ENCODE measurements around the gene TRIM28. TPM values are rescaled to one million over a fixed set of nuclear protein-coding genes. Genes with fewer than 3 reads are reported as not detected.

Gene TRIM28
- total and polyA plus RNA-seq, 9 of the 15 experiments (the other 6 are each of a cell fraction or from before 2014, with no cell fraction given) = 12.1 to 797 (median 490) TPM

- no peak for TF ChIP-seq ZNF431 (CRISPR knock-in tag; IDR thresholded peaks at IDR 0.05)
- TF ChIP-seq GATAD2B (IDR thresholded peaks at IDR 0.05; ENCODE audit: borderline replicate concordance) = no peak
- TF ChIP-seq, protein P1, sequence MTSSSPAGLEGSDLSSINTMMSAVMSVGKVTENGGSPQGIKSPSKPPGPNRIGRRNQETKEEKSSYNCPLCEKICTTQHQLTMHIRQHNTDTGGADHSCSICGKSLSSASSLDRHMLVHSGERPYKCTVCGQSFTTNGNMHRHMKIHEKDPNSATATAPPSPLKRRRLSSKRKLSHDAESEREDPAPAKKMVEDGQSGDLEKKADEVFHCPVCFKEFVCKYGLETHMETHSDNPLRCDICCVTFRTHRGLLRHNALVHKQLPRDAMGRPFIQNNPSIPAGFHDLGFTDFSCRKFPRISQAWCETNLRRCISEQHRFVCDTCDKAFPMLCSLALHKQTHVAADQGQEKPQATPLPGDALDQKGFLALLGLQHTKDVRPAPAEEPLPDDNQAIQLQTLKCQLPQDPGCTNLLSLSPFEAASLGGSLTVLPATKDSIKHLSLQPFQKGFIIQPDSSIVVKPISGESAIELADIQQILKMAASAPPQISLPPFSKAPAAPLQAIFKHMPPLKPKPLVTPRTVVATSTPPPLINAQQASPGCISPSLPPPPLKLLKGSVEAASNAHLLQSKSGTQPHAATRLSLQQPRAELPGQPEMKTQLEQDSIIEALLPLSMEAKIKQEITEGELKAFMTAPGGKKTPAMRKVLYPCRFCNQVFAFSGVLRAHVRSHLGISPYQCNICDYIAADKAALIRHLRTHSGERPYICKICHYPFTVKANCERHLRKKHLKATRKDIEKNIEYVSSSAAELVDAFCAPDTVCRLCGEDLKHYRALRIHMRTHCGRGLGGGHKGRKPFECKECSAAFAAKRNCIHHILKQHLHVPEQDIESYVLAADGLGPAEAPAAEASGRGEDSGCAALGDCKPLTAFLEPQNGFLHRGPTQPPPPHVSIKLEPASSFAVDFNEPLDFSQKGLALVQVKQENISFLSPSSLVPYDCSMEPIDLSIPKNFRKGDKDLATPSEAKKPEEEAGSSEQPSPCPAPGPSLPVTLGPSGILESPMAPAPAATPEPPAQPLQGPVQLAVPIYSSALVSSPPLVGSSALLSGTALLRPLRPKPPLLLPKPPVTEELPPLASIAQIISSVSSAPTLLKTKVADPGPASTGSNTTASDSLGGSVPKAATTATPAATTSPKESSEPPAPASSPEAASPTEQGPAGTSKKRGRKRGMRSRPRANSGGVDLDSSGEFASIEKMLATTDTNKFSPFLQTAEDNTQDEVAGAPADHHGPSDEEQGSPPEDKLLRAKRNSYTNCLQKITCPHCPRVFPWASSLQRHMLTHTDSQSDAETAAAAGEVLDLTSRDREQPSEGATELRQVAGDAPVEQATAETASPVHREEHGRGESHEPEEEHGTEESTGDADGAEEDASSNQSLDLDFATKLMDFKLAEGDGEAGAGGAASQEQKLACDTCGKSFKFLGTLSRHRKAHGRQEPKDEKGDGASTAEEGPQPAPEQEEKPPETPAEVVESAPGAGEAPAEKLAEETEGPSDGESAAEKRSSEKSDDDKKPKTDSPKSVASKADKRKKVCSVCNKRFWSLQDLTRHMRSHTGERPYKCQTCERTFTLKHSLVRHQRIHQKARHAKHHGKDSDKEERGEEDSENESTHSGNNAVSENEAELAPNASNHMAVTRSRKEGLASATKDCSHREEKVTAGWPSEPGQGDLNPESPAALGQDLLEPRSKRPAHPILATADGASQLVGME (CRISPR knock-in tag; IDR thresholded peaks at IDR 0.05) = no peak
- TF ChIP-seq ZNF785 (CRISPR knock-in tag; IDR thresholded peaks at IDR 0.05) = no peak
- TF ChIP-seq, protein P2, sequence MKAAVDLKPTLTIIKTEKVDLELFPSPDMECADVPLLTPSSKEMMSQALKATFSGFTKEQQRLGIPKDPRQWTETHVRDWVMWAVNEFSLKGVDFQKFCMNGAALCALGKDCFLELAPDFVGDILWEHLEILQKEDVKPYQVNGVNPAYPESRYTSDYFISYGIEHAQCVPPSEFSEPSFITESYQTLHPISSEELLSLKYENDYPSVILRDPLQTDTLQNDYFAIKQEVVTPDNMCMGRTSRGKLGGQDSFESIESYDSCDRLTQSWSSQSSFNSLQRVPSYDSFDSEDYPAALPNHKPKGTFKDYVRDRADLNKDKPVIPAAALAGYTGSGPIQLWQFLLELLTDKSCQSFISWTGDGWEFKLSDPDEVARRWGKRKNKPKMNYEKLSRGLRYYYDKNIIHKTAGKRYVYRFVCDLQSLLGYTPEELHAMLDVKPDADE (conservative IDR thresholded peaks at IDR 0.05; ENCODE audit: control insufficient read depth, low read depth, low read length) = no peak
- TF ChIP-seq XRCC5 (IDR thresholded peaks at IDR 0.05; ENCODE audit: low read depth, low read length) = 0 out of 2 replicates have a peak, but pooled peaks have one; percentile 11
- no peak for TF ChIP-seq PCBP1 (IDR thresholded peaks at IDR 0.05; ENCODE audit: low read depth, low read length, poor library complexity, severe bottlenecking)
- no peak for TF ChIP-seq ZNF561 (CRISPR knock-in tag; conservative IDR thresholded peaks at IDR 0.05)
- no peak for TF ChIP-seq ZNF696 (CRISPR knock-in tag; conservative IDR thresholded peaks at IDR 0.05)
- no peak for TF ChIP-seq E4F1 (CRISPR knock-in tag; IDR thresholded peaks at IDR 0.05; ENCODE audit: borderline replicate concordance)
- TF ChIP-seq EP300 (IDR thresholded peaks at IDR 0.05; ENCODE audit: low read length) = no peak
- TF ChIP-seq C11orf30 (IDR thresholded peaks at IDR 0.05; ENCODE audit: low read depth) = peak; percentile 56
- no peak for TF ChIP-seq ZNF507 (tag; conservative IDR thresholded peaks at IDR 0.05)
- TF ChIP-seq SMARCB1 (IDR thresholded peaks at IDR 0.05; ENCODE audit: insufficient read length, low read depth) = no peak
- TF ChIP-seq, protein P3, sequence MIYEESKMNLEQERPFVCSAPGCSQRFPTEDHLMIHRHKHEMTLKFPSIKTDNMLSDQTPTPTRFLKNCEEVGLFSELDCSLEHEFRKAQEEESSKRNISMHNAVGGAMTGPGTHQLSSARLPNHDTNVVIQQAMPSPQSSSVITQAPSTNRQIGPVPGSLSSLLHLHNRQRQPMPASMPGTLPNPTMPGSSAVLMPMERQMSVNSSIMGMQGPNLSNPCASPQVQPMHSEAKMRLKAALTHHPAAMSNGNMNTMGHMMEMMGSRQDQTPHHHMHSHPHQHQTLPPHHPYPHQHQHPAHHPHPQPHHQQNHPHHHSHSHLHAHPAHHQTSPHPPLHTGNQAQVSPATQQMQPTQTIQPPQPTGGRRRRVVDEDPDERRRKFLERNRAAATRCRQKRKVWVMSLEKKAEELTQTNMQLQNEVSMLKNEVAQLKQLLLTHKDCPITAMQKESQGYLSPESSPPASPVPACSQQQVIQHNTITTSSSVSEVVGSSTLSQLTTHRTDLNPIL (CRISPR knock-in tag; IDR thresholded peaks at IDR 0.05) = no peak
- TF ChIP-seq ETV6 (IDR thresholded peaks at IDR 0.05; ENCODE audit: borderline replicate concordance in 1 of 2, low read depth in 2 of 2, low read length in 1 of 2) = no peak
- no peak for TF ChIP-seq ETV6 (CRISPR knock-in tag; IDR thresholded peaks at IDR 0.05; ENCODE audit: borderline replicate concordance)
- TF ChIP-seq ZNF384 (IDR thresholded peaks at IDR 0.05; ENCODE audit: low read depth, low read length) = no peak
- no peak for TF ChIP-seq PML (IDR thresholded peaks at IDR 0.05; ENCODE audit: low read length)
These were observed 14.3 kb downstream of the TRIM28 start, which contains the start of gene UBE2M (continued) for GRCh38 chr19:58558066-58558622.

Data from K562 (cell line).